Measurements from ENCODE around the gene TTC7B.

TTC7B gene

DNA sequence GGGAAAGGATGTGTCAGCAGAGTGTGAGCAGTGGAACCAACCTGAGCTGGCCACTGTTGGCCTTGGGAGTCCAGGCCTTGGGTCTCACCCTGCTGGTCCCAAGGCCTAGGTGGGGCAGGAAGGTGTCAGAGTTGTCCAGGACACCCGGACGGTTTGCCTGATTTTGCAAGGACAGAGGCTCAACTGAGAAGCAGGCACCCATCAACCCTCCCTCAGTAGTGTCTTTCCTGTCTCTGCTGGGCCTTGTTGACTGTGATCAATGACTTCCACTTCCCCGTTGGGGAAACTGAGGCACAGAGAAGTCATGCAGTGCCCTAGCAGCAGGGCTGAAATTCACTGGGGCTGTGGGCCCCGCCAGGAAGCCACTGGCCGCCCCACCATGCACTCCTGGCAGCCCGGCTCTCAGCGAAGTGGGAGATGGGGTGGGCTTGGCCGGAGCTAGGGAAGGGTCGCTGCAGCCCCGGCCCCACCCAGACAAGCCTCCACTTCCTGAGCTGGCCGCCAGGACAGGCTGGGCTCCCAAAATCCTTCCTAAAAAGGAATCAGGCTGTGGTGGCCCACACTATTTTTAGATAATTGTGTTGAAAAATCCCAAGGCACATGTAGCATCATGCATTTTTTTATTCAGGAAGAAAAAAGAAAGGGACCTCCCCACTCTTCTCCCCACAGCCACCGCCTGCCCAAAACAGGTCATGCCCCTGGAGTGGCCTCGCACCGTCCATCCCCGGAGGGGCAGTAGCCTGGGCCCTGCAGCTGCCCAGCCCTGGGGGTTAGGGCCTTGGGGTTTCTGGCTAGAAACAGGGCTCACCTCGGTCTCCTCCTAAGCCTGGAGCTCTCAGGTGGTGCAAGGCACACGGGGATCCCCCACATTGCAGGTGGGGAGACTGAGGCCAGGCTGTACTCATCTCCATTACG lies 292.0 kb downstream of the TTC7B start:
- DNase-seq (ENCODE audit: low read depth), result no peak

DNA sequence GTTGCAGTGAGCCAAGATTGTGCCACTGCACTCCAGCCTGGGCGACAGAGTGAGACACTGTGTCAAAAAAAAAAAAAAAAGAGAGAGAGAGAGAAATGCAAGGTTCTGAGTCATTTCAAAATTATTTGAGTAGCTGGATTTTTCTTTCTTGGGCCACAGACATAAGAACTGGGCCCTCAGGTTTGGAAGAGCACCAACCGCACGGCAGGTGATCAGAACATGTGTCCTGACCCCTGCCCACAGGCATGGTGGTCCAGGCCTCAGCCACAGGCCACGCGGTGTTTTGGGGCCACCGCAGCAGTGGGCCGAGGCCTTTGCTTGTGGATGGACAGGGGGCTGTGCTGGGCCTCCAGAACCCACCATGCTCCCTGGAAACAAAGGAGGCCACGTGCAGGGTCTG lies 292.7 kb downstream of the TTC7B start:
- no peak for DNase-seq (ENCODE audit: low read depth)

DNA sequence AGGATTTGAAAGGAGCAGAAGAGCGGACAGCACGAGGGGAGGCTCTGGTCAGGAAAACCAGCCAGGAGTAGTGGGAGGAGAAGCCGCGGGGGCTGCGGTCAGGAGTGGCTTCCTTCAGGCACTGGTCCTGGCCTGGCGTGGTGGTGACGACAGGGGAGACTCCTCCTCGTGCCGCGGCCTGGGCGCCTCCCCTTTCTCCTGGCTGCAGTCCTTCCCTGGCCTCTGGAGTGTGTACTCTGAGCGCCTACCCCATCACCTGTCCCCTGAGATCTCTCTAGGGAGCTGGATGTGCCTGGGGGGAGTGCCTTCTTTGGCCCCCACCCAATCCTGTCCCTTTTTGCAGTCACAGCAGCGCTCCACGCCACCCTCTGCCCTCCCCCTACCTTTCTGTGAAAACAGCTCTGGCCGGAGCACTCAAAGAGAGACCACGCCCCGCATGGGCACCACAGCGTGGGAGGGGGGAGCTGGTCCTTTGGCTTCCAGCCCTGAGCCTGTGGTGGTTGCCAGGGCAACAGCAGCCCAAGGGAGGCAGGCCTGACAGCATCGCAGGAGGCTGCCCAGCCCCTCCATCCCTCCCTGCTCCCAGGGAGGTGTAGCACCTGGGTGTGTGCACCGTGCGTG lies 293.5 kb downstream of the TTC7B start:
- DNase-seq (ENCODE audit: low read depth), result no peak

DNA sequence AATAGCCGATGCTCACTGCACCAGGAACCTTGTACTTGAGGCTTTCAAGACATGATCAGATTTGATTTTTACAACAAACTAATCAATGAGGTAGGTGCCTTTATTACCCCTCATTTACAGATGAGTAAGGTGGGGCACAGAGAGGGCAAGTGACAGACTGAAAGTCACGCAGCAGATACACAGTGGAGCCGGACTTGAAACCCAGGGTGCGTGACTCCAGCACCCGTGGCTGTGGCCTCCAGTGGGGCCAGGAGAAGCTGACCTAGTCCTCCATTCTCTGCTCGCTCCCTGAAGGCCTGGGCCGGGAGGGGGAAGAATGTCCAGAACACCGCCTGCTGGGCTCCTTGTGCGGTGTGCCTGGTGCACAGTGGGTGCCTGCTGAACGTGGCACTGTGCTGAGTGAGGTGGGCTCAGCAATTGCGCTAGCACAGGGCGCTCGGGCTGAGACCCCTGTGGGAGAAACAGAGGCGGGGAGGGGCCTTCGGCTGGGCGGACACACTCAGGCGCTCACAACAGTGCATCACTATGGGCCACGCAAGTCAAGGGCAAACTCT lies 294.2 kb downstream of the TTC7B start:
- DNase-seq (ENCODE audit: low read depth), result no peak

DNA sequence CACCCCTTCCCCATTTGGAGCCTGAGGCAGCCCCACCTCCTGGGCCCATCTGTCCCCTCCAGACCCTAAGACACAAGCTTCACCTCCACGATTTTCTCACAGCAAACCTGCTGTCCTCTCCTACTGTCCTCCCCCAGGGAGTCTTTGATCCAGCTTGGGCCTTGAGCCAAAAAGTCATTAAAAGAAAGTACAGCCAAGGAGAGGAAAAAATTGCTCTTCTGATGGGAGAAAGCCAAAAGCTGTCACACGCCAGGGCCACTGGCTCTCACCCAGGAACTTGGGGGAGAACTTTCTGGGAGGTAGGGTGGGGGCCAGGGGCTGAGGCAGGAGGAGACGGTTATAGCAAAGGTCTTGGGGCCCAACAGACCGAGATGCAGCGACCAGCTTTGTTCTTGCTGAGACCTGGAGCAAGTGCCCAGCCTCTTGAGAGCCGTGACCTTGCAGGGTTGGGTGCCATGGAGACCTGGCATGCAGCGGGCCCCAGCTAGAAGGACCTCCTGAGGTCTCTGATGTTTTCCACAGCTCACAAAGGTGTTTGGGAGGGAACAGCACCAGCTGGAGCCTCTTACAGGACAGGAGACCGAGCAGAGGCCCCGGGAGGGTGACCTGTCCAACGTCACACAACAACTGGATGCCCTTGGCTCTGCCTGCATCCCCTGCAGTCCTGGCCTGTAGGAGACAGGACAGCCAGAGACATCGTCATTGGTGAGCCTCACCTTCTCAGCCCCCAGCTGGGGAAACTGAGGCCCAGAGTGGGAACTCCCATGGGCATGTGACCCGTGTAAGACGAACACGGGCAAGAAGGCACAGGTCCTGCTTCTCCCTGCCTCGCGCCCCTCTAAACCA lies 294.9 kb downstream of the TTC7B start:
- DNase-seq (ENCODE audit: low read depth), result no peak

DNA sequence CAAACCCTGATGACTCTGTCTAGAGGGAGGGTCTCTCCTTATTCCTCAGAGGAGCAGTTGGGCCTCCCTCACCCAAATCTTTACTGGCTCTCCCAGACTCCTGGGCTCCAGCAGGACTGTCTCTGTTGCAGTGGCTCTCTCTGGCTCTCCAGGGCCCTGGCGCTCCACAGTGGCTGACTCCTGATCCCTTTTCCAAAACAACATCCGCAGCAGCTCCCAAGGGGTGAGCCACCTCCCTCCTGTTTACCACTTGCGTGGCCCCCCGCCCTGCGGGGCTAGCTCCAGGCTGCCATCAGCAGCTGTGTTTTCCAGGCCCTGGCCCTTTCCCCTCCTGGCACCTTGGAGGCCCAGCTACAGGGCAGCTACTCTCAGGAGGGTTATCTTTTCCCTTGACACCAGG lies 295.9 kb downstream of the TTC7B start:
- DNase-seq (ENCODE audit: low read depth), result no peak

DNA sequence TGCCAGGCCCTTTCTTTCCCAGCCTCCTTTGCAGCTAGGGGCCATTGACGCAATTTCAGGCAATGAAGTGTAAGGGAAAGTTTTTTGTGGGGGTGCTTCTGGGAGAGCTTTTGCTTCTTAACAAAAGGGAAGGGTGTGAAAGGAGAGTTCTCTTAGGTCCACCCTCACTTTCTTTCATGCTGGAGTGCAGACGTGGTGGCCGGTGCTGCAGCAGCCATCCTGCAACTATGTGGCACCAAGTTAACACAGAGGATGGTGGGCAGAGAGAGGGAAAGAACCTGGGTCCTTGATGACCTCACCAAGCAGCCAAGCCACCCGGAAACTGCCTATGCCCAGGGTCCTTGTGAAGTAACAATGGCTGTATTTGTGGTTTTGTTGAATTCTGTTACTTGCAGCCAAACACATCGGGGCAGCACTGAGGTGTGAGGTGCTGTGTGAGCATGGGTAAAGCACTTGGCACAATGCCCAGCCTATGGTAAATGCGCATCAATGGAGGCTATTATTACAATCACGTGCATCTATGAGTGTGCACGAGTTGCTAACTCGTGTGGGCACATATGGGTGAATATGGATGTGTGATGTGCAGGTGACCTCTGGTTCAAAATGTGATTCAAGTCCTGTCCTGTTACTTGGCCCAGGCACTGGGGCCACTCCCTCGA lies 296.8 kb downstream of the TTC7B start:
- DNase-seq (ENCODE audit: low read depth), result no peak

DNA sequence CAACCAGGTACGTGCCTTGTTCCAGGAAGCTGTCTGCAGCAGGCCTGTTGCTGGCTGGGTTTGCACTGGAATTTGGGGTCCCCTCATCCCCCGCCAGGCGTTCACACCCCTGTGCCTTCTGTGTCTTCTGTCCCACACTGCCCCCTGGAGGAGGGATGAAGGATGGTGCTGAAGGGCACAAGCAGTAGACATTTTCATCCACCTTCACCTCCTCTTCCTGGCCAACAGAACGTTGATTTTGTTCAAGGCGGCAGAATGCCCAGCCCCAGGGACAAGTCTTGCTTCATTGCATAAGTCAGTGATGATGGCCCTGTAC lies 297.3 kb downstream of the TTC7B start:
- peak; percentile 52 for DNase-seq (ENCODE audit: low read depth)

DNA sequence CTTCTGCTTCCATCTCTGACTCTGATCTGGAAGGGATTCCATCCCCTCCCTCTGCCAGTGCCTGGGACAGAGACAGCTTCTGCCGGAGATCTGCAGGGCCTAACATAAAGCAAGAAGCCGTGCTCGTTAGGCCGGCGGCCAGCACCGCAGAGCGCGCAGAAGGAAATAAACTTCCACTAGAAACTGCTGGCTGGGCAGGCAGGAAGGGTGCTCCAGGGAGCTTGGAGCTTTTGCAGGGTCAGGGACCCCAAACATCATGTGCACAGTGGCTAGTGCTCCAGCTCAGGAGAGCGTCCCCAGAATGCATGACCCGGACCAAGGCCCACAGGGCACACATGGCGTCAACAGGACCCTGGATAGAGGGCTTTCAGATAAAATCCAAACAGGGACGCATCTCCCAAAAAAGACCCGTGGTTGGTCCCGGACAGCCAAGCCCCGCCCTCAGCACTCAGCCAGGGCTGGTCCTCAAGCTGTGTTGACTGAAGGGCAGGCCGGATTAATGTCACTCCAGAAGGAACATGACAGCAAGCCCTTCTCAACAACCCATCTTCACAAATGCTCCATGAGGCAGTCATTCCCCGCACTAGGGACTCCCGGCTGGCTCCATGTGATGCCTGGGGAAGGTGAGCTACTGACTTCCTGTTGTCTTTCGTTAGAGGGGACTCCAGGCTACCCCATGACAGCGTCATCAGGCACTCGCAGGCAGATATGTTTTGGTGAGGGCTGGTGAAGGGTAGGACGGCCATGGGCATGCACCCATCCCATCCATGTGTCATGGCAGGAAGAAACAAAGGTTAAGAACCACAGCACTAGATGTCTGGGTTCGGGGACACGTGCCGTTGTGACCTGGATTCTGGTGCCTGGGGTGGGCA lies 297.9 kb downstream of the TTC7B start:
- no peak for DNase-seq (ENCODE audit: low read depth)

DNA sequence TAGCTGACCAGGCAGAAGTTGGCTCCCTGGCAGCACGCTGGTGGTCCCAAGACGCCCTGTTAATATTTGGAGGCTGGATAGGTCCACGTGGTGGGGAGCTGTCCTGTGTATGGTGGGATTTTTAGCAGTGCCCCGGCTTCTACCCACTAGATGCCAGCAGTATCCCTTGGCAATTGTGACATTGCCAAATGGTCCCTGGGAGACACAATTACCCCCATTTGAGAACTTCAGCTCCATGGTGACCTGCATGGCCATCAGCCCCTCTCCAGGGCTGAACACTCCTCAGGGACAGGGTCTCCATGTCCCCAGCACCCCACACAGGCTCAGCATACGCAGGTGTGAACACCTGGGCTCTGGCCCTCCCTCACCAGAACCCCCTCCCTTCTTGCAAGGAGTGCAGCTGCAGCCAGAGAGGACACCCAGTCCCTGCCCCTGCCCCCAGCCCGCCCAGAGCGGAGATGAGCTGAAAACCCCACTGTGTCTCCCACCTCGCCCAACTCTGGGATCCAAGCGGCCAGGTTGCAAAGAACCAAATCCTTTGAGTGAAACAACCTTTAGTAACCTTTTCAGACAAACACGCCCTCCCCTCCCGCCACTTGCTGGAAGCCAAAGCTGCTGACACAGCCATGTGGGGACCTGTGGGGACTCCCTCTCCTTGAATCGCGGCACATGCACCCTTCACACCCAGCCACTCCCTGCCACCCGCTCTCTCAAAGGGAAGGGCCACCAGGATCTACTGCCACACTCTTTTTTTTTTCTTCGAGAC lies 299.0 kb downstream of the TTC7B start:
- DNase-seq (ENCODE audit: low read depth), result no peak

DNA sequence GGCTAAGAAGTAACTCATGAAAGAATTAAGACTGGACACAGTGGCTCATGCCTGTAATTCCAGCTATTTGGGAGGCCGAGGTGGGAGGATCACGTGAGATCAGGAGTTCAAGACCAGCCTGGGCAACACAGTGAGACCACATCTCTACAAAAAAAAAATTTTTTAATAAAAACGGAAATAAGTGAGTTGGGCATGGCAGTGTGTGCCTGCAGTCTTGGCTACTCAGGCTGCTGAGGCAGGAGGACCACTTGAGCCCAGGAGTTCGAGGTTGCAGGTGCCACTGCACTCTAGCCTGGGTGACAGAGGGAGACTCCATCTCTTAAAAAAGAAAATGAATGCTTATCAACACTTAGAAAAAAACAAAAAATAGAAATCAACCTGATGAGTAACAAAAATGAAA lies 301.7 kb downstream of the TTC7B start:
- no peak for DNase-seq (ENCODE audit: low read depth)

DNA sequence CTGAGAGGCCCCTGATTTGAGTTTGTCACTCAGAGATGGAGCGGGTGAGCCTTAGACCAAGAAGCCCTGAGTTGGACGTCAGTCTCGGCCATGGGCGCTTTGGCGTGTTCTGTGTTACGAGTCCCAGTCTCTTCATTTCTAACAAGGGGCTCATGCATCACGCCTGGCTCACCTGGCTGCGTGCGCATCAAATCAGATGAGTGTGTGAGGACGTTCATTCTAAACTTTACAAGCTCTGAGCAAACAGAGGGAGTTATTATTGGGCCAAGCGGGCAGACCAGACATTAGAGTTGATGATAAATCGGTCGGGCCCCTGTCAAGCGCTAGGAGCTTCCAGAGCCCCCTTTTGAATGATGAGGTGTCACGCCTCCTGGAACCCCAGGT lies 302.2 kb downstream of the TTC7B start:
- no peak for DNase-seq (ENCODE audit: low read depth)

DNA sequence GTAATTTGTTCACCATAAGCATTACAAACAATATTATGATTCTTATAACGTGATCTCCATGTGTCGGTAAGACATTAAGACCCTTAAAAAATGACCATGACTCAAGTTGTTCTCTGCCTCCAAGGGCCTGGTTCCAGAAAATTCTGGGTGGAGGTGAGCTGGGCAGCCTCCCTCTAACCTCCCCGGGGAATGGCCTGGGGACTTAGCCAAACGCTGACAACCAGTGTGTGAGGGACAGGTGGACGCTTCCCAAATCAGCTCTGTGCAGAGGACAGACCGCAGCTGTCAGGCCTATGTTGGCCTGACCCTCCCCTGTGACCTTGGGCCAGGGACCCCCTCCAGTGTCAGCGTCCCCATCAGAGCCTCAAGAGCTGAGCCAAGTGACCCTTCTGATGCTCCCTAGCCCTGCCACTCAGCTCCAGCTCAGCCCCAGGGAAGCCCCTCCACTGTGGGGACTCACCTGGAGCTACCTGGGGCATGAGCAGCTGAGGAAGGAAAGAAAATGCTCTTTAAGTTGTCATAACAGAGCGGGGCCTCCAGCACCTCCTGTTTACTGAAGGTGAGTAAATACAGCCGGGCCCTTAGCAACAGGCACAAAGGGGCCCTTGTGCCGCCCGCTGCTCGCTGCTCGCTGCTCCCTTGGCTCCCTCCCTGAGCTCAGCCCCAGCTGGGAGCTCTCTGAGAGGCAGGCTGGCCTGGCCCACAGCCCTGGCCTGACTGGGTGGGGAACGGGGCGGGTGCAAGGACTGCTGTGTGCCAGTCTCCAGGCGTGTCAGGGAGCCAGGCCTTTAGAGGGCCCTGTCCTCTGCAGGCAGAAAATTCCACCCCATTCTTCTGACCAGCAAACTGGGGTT lies 302.8 kb downstream of the TTC7B start:
- DNase-seq (ENCODE audit: low read depth), result no peak

DNA sequence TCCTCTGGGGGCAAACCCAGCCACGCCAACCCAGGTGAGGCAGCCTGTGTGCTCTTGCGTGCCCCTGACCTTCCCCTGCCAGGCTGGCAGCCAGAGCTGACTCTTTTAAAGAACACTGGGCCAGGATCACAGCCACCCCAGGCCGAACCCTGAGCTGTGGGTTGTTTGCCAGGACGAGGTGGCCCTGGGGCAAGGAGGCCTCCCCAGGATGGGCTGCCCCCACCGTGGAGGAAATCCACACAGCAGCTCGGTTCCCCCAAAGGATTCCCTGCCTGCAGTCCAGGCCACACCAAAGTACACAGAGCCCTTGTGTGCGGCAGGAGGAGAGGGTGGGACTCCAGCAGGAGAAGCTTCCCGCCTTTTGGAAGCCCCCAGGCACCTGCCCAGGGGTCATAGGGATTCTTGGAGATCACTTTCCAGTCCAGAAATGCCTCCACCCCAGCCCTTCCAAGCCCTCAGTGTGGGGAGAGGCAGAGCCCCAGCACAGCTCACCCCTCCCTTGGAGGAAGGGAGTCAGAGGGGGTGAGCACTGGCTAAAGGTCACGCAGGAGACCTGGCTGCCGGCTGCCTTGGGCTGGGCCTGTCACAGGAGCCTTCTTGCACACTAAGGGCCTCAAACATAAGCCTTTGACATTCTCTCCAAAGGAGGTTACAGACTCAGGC lies 303.8 kb downstream of the TTC7B start:
- DNase-seq (ENCODE audit: low read depth), result no peak

DNA sequence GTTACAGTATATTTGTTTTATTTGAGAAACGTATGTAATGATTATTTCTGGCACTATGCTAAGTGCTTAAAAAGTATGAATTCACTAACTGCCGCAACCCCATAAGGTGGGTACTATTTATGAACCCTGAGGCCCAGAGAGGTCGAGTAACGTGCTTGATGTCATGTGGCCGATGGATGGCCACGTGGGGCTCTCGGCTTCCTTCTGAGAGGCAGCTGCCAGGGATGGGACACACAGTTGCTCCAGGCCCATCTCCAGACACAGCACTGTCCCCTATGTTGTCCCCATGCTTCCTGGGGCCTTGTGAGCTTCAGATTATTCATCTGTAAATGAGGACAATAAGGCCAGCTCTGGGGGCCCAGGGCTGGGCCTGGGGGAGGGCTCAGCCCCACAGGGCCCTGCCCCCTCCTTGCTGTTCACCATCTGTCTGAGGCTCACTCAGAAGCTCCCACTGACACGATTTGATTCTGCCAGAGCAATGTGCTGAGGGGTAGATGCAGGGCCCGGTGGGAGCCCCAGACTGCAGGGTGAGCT lies 304.4 kb downstream of the TTC7B start:
- no peak for DNase-seq (ENCODE audit: low read depth)

DNA sequence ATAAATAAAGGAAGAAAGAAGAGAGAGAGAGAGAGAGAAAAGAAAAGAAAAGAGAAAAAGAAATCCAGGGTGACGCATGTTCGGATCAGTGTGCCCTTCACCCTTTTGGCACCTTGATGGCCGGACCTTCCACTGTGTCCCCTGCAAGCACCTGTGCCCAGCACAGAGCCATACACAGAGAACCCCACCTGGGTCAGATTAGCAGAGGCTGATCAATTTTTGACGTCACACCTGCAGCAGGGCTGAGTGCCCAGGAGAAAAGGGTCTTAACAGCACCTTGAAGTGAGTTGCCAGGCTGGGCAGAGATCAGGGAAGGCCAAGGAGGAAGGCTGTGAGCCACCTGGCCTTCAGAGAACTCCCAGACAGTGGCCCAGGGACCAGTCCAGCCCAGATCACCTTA lies 305.0 kb downstream of the TTC7B start:
- no peak for DNase-seq (ENCODE audit: low read depth)

DNA sequence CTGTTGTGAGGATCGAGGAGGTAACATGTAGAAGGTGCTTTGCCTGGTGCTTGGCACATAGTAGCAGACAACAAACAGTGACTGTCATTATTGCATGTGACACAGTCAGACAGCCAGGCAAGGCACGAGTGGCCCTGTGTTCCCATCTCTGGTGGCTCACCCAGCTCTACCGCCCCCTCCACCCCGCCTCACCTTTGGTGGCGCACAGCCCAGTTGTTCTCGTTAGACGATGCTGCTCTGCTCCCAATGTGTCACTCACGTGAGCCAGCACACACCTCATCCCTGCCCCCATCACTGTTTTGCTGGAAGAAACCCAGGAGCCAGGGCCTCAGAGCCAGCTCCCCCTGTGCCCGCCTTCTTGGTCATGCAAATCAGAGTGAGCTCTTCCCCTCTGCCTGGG lies 306.1 kb downstream of the TTC7B start:
- DNase-seq (ENCODE audit: low read depth), result no peak

DNA sequence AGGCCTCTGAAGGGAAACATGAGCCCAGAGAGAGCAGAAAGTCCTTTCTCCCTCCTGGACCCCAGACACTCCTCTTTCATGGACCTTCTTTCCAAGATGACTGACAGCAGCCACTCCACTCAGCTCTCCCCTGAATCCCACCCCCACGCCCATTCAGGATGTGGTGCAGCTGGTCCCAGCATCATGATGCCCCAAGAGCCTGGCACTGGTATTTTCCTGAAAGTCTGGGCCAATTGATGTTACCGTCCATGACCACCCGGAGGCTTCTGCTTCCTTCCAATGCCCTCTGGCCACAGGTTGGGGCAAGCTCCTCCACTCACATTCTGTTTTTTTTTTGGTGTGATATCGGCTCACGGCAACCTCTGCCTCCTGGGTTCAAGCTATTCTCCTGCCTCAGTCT lies 306.8 kb downstream of the TTC7B start:
- DNase-seq (ENCODE audit: low read depth), result no peak

All from activated T-cell treated with anti-CD3 and anti-CD28 coated beads for 1 hour (primary cell).